ENCODE measurements around the gene CSNK1D. TPM values are rescaled to one million over a fixed set of nuclear protein-coding genes. Genes with fewer than 3 reads are reported as not detected.

CSNK1D gene
- total and polyA plus RNA-seq, 2 experiments from 2014 or later = 55.3 to 66.4 TPM

DNA sequence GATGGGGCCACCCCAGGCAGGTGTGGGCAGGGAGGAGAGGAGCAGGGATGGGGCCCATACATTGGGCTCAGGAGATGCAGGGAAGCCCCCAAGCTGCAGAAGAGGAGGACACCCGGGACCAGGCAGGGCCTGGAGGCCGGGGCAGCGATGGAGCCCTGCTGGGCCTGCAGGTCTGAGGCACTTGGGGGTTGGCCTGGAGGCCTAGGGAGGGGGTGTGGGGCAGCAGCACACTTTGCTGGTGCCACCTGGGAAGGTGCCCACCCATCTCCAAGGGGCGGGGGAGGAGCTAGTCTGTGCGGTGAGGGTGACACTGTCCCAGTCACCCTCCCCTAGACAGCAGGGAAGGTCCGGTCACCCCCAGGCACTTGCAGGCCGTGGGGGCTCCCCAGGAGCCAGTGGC, 54.4 kb downstream of the CSNK1D start:
- Histone ChIP-seq H4K20me1 (replicated peaks; ENCODE audit: insufficient read depth) (no peaks in the 10 kb centered on the region), H3K79me2 (replicated peaks; ENCODE audit: insufficient read depth) (no peaks in the 10 kb centered on the region), H2AFZ (no peak overlapping the region), H3K27me3 (ENCODE audit: insufficient read depth) (peaks cover 11% of the 10 kb centered on the region), H3F3A (replicated peaks; ENCODE audit: low read depth) (no peaks in the 10 kb centered on the region), H3K4me3 (no peak overlapping the region), H3K36me3 (ENCODE audit: insufficient read depth) (no peaks in the 10 kb centered on the region), H3K4me2 (no peak overlapping the region), H3K27ac (ENCODE audit: low read depth) (no peak overlapping the region), H3K9me2 (ENCODE audit: insufficient read depth) (no peaks in the 10 kb centered on the region), H3K4me1 (ENCODE audit: insufficient read depth) (no peaks in the 10 kb centered on the region)
- H3K4me1 Mint-ChIP-seq = no peaks in the 10 kb centered on the region; the same call in 2 of the 3 replicates
- no peak overlapping the region for H3K27ac Mint-ChIP-seq
- H3K27me3 Mint-ChIP-seq (ENCODE audit: insufficient read depth, low read depth, poor library complexity) = peaks cover 25% of the 10 kb centered on the region
- H3K9me3 Mint-ChIP-seq = peaks cover 6% of the 10 kb centered on the region; the same call in 1 of the 3 replicates
- no peak for TF ChIP-seq EZH2 (IDR thresholded peaks at IDR 0.05; ENCODE audit: low read depth, unreplicated experiment)
- TF ChIP-seq STAT1 (IDR thresholded peaks at IDR 0.05; ENCODE audit: unreplicated experiment) = no peak
- TF ChIP-seq ZNF114 (CRISPR knock-in tag; IDR thresholded peaks at IDR 0.05) = no peak
- TF ChIP-seq, protein P1, sequence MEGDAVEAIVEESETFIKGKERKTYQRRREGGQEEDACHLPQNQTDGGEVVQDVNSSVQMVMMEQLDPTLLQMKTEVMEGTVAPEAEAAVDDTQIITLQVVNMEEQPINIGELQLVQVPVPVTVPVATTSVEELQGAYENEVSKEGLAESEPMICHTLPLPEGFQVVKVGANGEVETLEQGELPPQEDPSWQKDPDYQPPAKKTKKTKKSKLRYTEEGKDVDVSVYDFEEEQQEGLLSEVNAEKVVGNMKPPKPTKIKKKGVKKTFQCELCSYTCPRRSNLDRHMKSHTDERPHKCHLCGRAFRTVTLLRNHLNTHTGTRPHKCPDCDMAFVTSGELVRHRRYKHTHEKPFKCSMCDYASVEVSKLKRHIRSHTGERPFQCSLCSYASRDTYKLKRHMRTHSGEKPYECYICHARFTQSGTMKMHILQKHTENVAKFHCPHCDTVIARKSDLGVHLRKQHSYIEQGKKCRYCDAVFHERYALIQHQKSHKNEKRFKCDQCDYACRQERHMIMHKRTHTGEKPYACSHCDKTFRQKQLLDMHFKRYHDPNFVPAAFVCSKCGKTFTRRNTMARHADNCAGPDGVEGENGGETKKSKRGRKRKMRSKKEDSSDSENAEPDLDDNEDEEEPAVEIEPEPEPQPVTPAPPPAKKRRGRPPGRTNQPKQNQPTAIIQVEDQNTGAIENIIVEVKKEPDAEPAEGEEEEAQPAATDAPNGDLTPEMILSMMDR (conservative IDR thresholded peaks at IDR 0.05; ENCODE audit: low read depth in 2 of 2) = no peak
- TF ChIP-seq EZH2phosphoT487 (IDR thresholded peaks at IDR 0.05; ENCODE audit: unreplicated experiment) = no peak
- TF ChIP-seq ETS1 (IDR thresholded peaks at IDR 0.05) = no peak
- TF ChIP-seq, protein P2, sequence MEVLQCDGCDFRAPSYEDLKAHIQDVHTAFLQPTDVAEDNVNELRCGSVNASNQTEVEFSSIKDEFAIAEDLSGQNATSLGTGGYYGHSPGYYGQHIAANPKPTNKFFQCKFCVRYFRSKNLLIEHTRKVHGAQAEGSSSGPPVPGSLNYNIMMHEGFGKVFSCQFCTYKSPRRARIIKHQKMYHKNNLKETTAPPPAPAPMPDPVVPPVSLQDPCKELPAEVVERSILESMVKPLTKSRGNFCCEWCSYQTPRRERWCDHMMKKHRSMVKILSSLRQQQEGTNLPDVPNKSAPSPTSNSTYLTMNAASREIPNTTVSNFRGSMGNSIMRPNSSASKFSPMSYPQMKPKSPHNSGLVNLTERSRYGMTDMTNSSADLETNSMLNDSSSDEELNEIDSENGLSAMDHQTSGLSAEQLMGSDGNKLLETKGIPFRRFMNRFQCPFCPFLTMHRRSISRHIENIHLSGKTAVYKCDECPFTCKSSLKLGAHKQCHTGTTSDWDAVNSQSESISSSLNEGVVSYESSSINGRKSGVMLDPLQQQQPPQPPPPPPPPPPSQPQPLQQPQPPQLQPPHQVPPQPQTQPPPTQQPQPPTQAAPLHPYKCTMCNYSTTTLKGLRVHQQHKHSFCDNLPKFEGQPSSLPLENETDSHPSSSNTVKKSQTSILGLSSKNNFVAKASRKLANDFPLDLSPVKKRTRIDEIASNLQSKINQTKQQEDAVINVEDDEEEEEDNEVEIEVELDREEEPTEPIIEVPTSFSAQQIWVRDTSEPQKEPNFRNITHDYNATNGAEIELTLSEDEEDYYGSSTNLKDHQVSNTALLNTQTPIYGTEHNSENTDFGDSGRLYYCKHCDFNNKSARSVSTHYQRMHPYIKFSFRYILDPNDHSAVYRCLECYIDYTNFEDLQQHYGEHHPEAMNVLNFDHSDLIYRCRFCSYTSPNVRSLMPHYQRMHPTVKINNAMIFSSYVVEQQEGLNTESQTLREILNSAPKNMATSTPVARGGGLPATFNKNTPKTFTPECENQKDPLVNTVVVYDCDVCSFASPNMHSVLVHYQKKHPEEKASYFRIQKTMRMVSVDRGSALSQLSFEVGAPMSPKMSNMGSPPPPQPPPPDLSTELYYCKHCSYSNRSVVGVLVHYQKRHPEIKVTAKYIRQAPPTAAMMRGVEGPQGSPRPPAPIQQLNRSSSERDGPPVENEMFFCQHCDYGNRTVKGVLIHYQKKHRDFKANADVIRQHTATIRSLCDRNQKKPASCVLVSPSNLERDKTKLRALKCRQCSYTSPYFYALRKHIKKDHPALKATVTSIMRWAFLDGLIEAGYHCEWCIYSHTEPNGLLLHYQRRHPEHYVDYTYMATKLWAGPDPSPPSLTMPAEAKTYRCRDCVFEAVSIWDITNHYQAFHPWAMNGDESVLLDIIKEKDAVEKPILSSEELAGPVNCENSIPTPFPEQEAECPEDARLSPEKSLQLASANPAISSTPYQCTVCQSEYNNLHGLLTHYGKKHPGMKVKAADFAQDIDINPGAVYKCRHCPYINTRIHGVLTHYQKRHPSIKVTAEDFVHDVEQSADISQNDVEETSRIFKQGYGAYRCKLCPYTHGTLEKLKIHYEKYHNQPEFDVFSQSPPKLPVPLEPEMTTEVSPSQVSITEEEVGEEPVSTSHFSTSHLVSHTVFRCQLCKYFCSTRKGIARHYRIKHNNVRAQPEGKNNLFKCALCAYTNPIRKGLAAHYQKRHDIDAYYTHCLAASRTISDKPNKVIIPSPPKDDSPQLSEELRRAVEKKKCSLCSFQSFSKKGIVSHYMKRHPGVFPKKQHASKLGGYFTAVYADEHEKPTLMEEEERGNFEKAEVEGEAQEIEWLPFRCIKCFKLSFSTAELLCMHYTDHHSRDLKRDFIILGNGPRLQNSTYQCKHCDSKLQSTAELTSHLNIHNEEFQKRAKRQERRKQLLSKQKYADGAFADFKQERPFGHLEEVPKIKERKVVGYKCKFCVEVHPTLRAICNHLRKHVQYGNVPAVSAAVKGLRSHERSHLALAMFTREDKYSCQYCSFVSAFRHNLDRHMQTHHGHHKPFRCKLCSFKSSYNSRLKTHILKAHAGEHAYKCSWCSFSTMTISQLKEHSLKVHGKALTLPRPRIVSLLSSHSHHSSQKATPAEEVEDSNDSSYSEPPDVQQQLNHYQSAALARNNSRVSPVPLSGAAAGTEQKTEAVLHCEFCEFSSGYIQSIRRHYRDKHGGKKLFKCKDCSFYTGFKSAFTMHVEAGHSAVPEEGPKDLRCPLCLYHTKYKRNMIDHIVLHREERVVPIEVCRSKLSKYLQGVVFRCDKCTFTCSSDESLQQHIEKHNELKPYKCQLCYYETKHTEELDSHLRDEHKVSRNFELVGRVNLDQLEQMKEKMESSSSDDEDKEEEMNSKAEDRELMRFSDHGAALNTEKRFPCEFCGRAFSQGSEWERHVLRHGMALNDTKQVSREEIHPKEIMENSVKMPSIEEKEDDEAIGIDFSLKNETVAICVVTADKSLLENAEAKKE (CRISPR knock-in tag; IDR thresholded peaks at IDR 0.05) = no peak
- no peak for TF ChIP-seq POLR2AphosphoS5 (IDR thresholded peaks at IDR 0.05; ENCODE audit: low read depth)
- no peak for TF ChIP-seq REST (IDR thresholded peaks at IDR 0.05; ENCODE audit: unreplicated experiment)
- no peaks in the 10 kb centered on the region for H3K36me3 Mint-ChIP-seq (ENCODE audit: low read depth)
- DNase-seq (ENCODE audit: low spot score) (no peak), ATAC-seq (no peak)
- H3K4me3 Mint-ChIP-seq = no peak overlapping the region
